HG03439 (cell line): ENCODE results near the gene AOAH.
"Not testable (repeated sequence)": the region's sequence is repeated elsewhere in the genome, so short reads cannot be mapped to it uniquely, and the experiment has no call there.

ENCODE experiments used
- ATAC-seq: cut with Tn5 transposase; IDR thresholded peaks from one replicate; pipeline ENCODE4 v1.9.1; 2021; ENCODE audit warnings: mild to moderate bottlenecking, moderate library complexity; ENCODE audit not compliant: unreplicated experiment

Gene AOAH

DNA sequence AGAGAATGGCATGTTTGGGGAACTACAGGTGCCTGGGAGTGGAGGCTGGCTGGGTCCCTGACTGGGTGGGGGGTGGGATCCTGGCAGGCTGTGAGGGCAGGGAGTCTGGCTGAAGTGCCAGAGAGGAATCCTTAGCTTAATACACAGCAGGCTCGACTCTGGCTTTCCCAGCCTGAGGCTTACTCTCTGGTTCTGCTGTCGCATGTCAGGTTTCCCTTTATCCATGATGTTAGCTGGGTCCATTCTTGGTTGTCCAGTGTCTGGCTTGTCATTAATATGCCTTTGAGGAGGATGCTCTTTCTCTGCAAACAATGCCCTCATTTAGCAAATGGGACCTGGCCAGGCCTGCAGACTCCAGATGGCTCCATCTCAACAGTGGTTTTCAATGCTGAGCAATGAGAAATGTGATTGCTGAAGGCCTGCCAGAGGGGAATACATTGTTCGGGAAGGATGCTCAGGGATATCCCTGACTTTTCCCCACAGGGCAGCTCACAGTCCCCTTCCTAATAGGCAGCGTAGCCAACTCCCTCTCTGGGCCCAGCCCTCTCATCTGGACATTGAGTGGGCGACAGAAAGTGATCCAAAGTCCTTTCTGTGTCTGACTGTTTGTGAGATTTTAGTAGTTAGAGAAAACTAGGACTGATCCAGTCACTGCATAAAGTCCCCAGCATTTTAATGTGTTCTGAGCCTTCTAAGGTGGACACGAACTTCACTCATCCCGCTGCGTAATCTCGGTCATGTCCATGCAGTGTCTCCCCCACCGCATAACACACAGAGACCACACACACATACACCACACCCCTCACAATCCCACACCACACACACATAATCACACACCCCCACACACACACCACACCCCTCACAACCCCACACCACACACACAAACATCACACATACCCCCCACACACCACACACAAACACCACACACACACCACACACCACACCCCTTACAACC, 209.7 kb downstream of the AOAH start:
- ATAC-seq, result no peak

DNA sequence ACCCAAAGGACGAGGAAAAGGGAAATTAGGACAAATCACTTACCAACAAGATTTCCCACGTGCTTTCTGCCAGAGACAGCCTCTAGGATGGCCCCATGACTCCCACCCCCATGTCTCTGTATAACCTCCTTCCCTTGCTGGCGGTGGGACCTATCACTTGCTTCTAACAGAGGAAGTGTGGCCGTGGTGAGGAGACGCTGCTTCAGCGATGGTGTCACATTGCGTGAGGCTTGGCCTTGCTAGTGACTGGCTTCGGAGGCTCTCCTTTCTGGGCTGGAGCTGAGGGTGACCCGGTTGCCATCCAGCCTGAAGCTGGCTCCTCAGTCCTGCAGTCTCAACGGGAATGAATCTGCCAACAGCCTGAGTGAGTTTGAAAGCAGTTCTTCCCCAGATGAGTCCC, 210.9 kb downstream of the AOAH start:
- no peak for ATAC-seq

DNA sequence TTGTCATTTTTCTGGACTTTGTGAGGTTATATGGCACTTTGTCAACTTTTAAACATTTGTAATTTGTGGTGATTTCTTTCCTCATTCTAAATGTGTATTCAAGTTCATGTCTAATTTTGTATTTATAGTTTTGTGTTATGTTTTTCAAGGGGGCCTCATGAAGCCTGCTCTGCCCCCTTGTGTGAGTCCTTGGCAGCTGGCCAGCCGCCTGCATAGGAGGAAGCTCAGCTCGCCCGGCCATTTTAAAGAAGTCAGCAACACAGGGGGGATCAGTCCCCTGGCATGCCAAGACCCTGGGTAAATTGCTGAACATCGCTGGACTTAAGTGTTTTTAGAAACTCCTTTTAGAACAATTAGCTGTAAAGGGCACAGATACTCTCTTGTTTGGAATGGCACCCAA, 211.7 kb downstream of the AOAH start:
- ATAC-seq, result no peak

GRCh38 chr7:36509962-36510361, 214.3 kb downstream of the AOAH start:
- no peak for ATAC-seq

DNA sequence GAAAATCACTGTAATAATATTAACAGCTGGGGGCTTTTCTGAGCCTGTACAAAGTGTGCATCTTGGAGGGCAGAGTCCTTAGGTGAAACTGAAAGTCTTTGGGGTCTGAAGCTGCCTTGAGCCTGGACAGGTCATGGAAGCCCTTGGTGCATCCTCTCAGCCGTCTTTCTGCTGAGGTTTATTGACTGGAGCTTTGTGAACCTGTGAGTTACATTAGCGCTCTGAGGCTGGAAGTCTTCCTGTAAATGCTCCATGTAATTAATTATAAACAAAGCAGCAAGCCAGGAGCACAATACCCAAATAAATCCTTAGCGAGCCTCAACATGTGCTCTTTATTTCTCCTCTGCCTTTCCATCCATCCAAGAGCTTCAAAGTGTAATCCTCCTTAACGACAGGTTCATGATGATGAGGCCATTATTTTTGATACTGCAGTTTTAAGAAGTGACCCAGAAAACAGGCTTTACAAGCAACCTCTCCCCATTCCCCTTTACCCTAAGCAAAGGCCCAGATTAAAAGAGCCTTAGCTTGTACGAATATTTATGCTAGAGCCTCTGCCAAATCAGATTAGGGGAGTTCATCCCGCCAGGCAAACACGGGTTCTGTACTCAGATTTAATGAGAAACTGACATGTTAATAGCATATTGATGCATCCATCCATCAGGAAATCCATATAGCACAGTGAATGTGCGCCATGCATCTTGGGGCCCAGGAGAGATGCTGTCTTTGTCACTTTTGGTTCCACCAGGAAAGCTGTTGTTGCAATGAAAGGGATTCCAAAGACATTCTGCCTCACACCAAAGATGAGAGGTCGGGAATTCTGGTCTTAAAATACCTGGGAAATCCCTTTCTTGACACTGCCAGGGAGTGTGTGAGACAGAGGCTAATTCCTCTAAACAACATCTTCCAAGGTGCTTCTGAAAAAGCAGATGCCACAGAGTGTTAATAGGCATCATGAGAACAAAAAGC, 216.5 kb downstream of the AOAH start:
- no peak for ATAC-seq

GRCh38 chr7:36506820-36507219, 217.5 kb downstream of the AOAH start:
- no peak for ATAC-seq

GRCh38 chr7:36506130-36506798, 218.0 kb downstream of the AOAH start:
- ATAC-seq, result no peak

- ATAC-seq, result not testable (repeated sequence)
Measured at GRCh38 chr7:36504617-36505016, 219.7 kb downstream of the AOAH start.

DNA sequence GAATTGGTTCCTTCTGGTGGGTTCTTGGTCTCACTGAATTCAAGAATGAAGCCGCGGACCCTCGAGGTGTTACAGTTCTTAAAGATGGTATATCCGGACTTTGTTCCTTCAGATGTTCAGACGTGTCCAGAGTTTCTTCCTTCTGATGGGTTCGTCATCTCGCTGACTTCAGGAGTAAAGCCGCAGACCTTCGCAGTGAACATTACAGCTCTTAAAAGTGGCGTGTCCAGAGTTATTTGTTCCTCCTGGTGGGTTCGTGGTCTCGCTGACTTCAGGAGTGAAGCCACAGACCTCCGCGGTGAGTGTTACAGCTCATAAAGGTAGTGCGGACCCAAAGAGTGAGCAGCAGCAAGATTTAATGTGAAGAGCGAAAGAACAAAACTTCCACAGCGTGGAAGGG, 220.1 kb downstream of the AOAH start:
- ATAC-seq, result not testable (repeated sequence)

DNA sequence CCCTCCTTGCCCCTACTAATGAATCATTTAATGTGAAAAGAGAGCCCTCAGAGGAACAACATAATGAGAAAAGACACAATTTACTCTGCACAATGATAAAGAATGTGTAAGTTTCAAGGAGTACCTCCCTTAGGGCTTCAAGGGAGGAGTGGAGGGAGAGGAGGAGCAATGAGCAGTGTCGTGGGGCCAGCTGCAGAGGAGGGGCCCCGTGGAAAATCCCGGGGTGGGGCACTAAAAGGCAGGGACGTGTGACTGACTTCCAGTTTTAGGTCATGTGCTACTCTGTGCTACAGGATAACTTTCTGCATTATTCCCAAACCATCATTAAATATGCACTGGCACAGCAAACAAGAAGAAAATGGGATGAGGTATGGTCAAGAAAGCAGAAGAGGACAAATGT, 226.5 kb downstream of the AOAH start:
- ATAC-seq, result no peak

DNA sequence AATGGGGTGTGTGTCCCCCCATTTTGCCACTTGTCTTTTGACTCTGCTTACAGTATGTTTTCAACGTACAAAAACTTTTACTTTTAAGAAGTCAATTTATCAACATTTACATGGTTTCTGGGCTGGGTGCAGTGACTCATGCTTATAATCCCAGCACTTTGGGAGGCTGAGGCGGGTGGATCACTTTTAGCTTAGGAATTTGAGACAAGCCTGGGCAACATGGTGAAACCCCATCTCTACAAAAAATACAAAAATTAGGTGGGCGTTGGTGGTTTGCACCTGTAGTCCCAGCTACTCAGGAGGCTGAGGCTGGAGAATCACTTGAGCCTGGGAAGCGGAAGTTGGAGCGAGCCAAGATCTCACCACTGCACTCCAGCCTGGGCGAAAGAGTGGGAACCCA, 227.1 kb downstream of the AOAH start:
- not testable (repeated sequence) for ATAC-seq

DNA sequence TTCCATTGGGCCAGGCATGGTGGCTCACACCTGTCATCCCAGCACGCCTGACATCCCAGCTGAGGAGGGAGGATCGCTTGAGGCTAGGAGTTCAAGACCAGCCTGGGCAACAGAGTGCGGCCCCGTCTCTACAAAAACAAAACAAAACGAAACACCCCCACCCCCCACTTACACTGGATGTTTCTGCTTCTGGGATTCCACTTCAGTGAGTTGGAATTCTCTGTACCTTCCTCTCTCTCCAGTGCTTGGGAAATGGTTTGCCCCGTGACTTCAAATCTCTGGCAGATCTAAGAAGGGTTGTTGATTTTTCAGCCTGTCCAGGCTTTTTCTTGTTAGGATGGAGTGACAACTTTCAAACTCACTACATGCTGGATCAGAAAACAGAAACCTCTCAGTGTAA, 227.7 kb downstream of the AOAH start:
- ATAC-seq, result no peak

DNA sequence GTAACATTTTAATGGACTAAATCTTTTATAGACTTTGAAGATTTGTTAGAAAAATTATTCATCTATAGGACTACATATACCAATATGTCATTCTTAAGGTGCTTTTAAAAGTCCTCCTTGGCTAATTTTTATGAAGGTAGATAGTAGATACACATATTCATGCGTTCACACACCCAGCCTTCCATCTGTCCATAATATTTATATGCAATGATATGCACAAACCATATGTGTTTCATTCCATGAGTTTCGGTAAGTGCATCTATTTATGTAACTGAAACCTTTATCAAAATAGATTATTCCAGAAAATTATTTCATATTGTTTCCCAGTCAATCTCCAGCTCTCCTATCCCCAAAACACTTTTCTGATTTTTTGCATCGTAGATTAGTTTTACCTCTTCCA, 233.0 kb downstream of the AOAH start:
- ATAC-seq, result no peak

DNA sequence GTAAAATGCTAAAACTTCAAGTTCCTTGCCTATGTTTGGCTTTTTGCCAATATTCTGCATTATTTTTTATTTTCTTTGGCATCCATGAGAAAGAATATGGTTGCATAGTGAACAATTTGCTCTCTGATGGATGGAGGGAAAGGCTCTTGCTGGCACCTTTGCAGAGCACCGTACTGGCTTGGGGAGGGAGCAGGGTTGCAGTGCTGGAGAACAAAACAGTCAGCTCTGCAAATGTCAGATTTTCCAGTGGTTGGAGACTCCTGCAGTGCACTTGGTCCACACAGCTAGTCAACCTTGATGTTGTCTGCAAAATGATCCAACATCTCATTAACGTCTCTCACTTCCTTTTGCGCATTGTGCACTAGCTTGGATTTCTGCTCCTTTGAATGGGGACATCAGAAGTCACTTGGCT, 233.9 kb downstream of the AOAH start:
- ATAC-seq, result no peak

DNA sequence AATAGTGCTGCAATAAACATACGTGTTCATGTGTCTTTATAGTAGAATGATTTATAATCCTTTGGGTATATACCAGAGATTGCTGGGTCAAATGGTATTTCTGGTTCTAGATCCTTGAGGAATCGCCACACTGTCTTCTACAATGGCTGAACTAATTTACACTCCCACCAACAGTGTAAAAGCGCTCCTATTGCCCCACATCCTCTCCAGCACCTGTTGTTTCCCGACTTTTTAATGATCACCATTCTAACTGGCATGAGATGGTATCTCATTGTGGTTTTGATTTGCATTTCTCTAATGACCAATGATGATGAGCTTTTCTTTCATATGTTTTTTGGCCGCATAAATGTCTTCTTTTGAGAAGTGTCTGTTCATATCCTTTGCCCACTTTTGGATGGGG, 235.6 kb downstream of the AOAH start:
- not testable (repeated sequence) for ATAC-seq

- no peak for ATAC-seq
Measured at GRCh38 chr7:36487756-36488336, 236.4 kb downstream of the AOAH start.

- ATAC-seq, result no peak
Measured at GRCh38 chr7:36486336-36486735, 238.0 kb downstream of the AOAH start.

DNA sequence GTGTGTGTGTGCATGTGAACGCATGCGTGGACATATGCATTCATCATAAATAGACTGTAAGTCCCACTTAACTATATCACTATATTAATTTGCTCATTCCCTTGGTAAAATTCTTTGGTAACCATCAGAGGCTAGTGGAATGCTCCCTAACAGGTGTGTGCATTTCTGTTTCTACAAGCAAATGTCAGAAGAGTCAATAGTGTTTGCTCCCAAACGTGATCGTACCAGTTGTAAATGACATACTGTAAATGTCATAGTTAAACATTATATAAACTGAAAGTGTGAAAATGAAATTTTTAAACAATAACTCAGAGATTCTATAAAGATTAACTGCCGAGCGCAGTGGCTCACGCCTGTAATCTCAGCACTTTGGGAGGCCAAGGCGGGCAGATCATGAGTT, 240.0 kb downstream of the AOAH start:
- ATAC-seq, result no peak

- ATAC-seq, result not testable (repeated sequence)
Measured at GRCh38 chr7:36483853-36484252, 240.4 kb downstream of the AOAH start.

GRCh38 chr7:36478745-36479144, 245.5 kb downstream of the AOAH start:
- no peak for ATAC-seq

- no peak for ATAC-seq
Measured at GRCh38 chr7:36475381-36475780, 248.9 kb downstream of the AOAH start.
